T-helper 2 cell treated with Interferon-gamma antibody and Interleukin-4, amounts not matched to agents 100 ng/mL and 5 ng/mL, for 36 hours (primary cell): ENCODE data around the gene PTH2R. TPM values are rescaled to one million over a fixed set of nuclear protein-coding genes. Genes with fewer than 3 reads are reported as not detected.
"Not testable (repeated sequence)": the region's sequence is repeated elsewhere in the genome, so short reads cannot be mapped to it uniquely, and the experiment has no call there.

Source experiments
- intact Hi-C: fragments of 100-400 bp; cut with micrococcal nuclease; formaldehyde crosslinking; loops from one replicate; pipeline ENCODE4 v1.15.1; 2023
- total RNA-seq: library from RNA; stranded (reverse); gene quantifications from 2 replicates; pipeline ENCODE4 v1.2.3, GENCODE V29; 2022

The PTH2R gene
- total RNA-seq, 1 donor from 2014 or later: 0.34 TPM

DNA sequence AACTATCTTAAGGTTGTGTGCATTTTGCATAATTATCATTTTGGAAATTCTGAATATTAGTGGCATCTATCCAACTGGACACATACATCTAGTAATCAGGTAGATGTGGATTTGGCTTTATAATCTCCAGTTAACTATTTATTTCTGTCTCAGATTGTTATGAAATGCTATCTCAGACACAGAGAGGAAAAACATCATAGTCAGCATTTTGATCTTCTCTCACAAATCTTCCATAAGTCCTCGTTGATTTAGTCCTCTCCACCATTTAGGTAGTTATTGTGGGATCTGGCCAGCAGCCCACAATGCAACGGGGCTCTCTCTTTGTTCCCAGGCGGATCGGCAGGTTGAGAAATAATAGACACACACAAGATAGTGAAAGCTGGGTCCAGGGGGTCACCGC lies 75.4 kb downstream of the PTH2R start:
- intact Hi-C loops: not testable (repeated sequence)

DNA sequence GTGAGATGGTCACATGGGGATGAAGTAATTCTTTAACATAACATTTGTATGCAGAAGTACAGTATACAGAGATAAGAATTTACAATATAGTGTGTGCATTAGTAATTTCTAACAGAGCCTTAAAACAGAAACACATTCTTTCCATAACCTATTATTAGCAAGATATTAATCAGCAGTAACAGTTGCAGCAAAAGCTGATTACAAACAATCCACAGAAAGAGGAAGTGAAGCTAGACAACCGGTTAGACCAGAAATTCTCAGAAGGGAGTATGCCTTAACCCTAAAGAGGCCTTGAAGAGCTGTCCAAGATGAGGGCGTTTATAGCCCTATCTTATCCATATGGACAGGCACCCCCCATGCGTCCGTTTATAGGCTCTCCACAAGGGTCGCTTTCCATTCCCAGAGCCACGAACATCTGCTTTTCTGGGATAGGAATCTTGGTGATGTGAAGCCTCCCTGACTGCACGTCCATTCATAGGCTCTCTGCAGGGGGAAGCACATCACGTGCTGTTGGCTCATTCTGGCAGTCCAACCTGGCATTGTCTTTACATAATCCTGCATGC lies 75.9 kb downstream of the PTH2R start:
- intact Hi-C loops: not testable (repeated sequence)

DNA sequence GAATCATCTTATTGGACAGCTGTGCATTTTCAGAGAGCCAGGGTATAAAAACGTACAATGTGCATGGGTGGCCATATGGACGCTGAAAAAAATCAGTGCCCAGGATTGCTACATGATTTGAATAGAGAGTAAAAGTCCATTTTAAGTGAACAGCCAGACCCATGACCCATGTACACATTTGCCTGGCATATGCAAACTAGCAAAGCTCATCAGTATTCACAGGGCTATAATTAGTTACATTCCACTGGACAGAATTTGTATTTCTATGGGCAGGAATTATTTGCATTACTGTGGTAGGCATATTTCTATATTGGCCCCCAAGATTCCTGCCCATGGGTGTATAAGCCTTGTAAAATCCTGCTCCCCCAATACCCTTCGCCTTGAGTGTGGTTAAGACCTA lies 78.8 kb downstream of the PTH2R start:
- intact Hi-C loops: no loop called here

DNA sequence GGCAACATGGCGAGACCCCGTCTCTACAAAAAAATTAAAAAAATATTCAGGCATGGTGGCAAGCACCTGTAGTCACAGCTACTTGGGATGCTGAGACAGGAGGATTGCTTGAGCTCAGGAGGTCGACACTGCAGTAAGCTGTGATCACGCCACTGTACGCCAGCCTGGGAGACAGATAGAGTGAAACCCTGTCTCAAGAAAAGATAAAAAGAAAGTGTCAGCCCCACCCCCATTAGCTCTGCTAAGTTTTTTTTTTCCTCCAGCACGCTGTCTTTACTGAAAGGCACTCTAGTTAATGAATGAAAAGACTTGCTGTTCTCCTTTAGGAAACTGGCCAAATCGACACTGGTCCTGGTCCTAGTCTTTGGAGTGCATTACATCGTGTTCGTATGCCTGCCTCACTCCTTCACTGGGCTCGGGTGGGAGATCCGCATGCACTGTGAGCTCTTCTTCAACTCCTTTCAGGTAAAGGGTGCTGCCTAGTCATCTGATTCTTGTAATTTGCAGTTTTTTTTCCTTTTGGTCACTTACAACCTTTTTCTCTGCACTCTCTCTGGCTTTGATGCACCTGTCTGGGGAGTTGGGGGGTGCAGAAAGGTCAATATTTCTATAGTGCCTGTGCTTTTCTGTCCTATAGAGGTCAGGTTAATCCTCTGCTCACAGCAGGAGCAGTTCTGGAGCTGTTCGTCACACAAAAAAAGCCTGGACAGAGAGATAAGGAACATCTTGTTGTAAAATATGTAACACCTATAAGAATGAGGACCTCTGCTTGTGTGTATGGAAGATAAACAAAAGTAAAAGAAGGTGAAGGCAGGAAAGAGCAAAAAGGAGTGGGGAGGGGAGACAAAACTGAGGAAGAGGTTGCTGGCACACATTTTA lies 82.3 kb downstream of the PTH2R start:
- intact Hi-C loops: no loop called here

- intact Hi-C loops: no loop called here
Measured at GRCh38 chr2:208489687-208490086, 83.1 kb downstream of the PTH2R start.

- intact Hi-C loops: no loop called here
Measured at GRCh38 chr2:208490492-208490891, 83.9 kb downstream of the PTH2R start.

GRCh38 chr2:208491641-208492040 lies 85.0 kb downstream of the PTH2R start:
- intact Hi-C loops: no loop called here

- intact Hi-C loops: no loop called here
Measured at GRCh38 chr2:208492069-208492468, 85.5 kb downstream of the PTH2R start.

- intact Hi-C loops: no loop called here
Measured at GRCh38 chr2:208493186-208493585, 86.6 kb downstream of the PTH2R start.

DNA sequence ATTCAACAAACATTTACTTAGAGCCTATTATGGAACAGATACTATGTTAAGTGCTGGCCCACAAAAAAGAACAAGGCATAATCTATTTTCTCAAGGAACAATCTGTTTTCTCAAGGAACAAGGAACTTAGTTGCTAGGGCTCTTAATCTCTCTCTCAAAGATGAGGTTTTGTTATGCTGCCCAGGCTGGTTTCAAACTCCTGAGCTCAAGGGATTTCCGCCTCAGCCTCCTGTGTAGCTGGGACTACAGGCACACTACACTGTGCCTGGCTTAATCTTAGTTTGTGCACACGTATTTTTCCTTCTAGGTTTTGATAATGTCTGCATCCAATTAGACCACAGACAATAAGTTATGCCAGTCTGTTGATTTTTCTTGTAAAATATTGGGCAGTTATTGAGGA lies 89.5 kb downstream of the PTH2R start:
- intact Hi-C loops: no loop called here

DNA sequence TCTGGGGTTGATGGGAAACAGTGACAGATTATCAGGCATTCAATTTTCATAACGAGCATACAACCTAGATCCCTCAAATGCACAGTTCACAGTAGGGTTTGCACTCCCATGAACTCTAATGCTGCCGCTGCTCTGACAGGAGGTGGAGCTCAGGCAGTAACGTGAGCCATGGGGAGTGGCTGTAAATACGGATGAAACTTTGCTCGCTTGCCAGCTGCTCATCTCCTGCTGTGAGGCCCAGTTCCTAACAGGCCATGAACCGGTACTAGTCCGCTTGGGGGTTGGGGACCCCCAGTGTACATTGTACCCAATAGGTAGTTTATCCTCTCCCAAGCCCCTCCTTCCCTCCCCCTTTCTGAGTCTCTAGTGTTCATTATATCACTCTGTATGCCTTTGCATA lies 94.6 kb downstream of the PTH2R start:
- intact Hi-C loops: no loop called here

DNA sequence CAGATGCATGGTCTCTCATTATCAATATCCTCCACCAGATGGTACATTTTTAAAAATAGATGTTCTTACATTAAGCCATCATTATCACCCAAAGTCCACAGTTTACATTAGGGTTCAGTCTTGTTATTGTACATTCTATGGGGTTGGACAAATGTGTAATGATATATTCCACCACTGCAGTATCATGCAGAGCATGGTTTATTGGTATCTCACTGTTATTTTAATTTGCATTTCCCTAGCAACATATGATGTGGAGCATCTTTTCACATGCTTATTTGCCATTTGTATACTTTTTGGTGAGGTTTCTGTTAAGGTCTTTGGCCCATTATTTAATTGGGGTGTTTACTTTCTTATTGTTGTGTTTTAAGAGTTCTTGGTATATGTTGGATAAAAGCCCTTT lies 95.7 kb downstream of the PTH2R start:
- intact Hi-C loops: no loop called here

- intact Hi-C loops: not testable (repeated sequence)
Measured at GRCh38 chr2:208505365-208505764, 98.8 kb downstream of the PTH2R start.

DNA sequence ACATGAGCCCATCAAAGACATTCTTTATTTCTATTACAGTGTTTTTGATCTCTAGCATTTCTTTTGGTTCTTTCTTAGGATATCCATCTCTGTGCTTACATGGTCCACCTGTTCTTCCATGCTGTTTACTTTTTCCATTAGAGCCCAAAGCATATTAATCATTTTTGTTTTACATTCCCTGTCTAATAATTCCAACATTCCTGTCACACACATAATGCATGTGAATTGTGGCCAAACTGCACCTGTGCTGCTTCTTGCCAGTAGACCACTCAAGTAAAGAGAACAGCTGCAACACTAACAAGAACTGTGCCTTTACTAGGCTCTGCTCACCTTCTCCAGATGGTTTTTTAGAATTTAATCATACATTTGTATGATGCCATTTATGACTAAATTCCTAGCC lies 103.0 kb downstream of the PTH2R start:
- intact Hi-C loops: no loop called here

- intact Hi-C loops: no loop called here
Measured at GRCh38 chr2:208511016-208511415, 104.4 kb downstream of the PTH2R start.

- intact Hi-C loops: no loop called here
Measured at GRCh38 chr2:208511573-208511972, 105.0 kb downstream of the PTH2R start.

DNA sequence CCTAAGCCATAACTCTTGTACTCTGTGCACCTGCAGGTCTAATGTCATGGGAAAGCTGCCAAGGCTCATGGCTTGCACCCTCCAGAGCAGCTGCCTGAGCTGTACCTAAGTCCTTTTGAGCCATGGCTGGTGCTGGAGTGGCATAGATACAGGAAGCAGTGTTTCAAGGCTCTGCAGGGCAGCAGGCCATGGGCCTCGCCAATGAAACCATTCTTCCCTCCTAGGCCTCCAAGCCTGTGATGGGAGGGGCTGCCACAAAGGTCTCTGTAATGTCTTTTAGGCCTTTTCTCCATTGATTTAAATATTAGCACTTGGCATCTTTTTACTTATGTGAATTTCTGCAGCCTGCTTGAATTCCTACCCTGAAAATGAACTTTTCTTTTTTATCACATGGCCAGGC lies 108.5 kb downstream of the PTH2R start:
- intact Hi-C loops: no loop called here

- intact Hi-C loops: not testable (repeated sequence)
Measured at GRCh38 chr2:208523069-208523468, 116.5 kb downstream of the PTH2R start.

GRCh38 chr2:208525165-208525564 lies 118.6 kb downstream of the PTH2R start:
- intact Hi-C loops: not testable (repeated sequence)

DNA sequence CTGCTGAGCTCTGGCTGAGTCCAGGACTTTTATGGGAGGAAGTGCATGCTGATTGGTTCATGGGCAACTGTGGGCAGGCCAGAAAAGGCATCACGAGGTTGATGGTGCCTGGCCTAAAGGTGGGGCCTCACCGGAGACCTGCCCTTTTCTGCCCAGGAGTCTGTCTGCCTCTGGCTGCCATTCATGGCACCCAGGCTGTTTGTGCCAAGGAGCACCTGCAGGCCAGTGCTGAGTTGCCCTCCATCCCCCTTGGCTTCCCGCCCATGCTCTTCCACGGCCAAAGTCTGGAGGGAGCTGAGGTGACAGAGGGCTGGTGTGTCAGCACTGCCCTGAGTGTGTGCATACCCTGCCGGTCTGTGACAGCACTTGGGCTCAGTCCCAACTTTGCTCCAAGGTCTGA lies 123.2 kb downstream of the PTH2R start:
- intact Hi-C loops: no loop called here

DNA sequence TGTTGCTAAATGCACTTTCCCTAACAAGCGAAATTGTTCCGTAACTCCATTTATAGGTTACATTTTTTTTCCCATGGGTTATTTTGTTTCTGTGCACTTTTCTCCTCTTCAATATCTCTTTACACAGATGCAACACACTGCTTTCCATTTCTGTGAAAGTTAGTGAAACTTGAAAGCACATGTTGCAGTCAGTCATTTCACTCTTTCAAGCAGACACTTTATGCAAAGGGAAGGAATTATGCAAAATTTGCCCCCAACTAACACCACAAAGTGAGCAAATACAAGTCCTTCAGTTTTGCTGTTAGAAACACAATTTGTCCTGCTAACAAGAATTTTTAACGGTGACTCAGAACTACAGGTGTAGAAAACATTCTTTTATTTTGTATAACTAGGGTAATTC lies 124.8 kb downstream of the PTH2R start:
- intact Hi-C loops: no loop called here

DNA sequence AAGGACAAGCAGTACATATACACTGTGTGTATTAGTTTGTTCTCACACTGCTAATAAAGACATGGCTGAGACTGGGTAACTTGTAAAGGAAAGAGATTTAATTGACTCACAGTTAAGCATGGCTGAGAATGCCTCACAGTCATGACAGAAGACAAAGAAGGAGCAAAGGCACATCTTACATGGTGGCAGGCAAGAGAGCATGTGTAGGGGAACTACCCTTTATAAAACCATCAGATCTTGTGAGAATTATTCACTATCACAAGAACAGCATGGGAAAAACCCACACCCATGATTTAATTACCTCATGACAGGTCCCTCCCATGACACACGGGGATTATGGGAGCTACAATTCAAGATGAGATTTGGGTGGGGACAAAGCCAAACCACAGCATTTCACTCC lies 129.0 kb downstream of the PTH2R start:
- intact Hi-C loops: not testable (repeated sequence)

DNA sequence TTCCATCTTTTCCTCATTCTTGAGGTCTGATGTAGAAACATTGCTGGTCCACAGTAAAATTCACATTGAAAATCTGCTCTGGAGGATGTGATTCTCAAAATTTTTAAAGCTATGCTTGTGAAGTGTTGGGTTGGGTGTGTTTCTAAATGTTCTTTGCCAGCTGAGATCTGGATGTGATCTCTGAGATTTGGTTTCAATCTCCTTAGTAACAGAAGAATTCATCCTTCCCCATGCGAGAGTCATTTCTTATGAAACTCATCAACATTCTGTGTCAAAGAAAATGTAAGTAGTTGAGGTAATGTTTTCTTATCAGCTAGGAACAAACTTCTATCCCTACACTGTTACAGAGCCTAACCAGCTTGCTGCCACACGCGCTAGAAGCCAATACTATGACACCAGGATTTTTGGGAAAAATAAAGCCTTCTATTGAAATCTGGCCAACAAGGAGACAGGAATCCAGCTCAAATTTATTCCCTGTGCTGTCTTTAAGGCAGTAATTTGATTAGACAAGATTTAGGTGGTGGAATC lies 134.9 kb downstream of the PTH2R start:
- intact Hi-C loops: no loop called here
